ENCODE measurements around the gene SIRPB1.

GRCh38 chr20:1637226-1637625 is 17.4 kb upstream of the SIRPB1 start:
- TF ChIP-seq CTCF (optimal IDR thresholded peaks at IDR 0.05 in 1 of 3, IDR thresholded peaks at IDR 0.05 in 1 of 3, conservative IDR thresholded peaks at IDR 0.05 in 1 of 3; ENCODE audit: extremely low read depth in 1 of 3, insufficient read depth in 2 of 3, low read length in 3 of 3): no peak
- TF ChIP-seq EZH2 (IDR thresholded peaks at IDR 0.05; ENCODE audit: low read length): no peak

Data from keratinocyte (primary cell).